Stimulated activated CD8-positive, alpha-beta memory T cell treated with anti-CD3 and anti-CD28 coated beads, Interleukin-15, amount 100 ng/mL, for 48 hours (primary cell): ENCODE data around the gene PRR5L.

Source experiments
- DNase-seq, 2 donors: peaks; one replicate each; pipeline ENCODE4 v3.0.0-alpha.2; 2020; ENCODE audit warnings: low read depth in 2 of 2

Gene PRR5L

DNA sequence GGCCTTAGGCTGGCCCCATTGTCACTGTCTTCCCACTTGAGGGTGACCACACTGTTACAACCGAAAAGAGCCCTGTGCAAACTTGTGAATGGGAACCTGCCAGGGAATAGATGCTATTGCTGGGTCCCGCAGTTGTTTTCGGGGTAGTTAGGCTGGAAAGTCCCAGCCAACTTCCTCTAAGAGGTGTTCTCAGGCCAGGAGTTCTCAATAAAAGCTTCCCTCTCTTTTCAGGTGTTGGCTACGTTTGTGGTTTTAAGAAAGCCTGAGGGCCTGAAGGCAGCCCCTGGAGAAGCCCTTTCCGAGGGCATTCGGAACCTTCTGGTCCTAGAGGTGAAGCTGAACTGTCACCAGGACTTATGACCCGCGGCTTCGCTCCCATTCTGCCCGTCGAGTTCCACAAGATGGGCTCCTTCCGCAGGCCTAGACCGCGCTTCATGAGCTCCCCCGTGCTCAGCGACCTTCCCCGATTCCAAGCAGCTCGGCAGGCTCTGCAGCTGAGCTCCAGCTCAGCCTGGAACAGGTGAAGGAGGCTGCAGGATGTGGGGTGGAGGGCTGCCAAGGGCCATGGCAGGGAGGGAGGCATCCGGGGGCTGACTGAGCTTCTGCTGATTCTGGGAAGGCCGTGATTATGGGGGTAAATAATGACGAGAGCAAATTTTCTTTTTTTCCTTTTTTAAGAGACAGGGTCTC is 104.8 kb downstream of the PRR5L start:
- no peak for DNase-seq

DNA sequence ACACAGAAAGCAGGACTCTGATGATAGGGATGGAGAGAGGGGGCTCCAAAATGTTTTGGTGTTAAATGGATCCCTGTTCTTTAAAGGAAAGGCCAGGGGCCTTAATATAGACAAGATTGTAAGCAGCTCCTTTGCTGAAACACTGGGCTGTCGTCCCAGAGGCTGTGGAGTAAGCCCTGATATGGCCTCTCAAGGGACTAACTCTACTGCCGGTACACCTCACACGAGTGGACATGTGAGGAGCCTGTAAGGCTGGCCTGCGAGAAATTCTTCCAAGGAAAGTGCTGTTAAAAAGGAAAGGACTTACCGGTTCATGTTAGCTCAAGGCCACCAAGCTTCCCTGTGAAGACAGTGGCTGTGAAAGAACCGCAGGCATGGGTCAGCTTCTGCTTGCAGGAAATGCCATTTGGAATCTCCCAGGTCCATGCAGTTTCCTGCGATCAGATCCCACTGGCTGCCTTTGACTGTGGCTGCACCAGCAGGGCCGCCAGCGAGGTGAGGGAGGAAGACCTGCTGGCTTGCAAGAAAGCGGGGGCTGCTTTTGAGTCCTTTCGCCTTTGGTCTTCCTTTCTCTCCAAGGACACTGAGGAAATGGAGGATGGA is 106.6 kb downstream of the PRR5L start:
- DNase-seq, result no peak

DNA sequence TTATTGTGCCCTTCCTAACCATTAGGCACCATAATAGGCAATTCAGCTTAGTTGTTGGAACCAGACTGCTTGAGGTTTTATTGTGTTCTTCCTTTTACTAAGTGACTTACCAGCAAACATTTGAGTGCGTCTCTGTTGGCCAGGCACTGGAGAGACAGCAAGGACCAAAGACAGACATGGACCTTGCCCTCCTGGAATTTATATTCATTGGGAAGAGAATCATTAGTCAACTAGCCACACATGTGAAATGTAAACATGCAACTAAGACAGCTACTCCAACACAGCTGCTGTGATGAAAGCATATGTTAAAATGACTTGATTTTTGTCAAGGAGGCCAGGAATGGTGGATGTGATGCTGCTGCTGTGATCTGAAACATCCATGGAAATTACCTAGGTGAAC is 107.6 kb downstream of the PRR5L start:
- DNase-seq, result no peak

DNA sequence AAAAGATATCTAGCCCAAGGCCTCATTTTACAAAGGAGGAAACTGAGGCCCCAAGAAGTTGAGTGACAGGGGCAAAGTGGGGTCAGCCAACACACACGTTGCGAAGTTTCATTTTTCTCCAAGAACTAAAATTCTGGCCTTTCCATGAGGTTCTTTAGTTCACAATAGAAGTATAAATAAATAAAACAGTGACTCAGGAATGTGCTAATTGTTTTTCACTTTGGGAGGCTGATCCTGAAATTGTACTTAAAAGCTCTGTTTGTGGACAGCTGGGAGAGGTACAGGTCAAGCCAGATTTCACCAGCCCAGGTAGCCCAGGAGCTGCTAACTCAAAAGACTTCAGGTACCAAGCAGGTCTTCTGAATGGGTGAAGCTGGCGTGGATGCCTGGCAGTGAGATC is 108.7 kb downstream of the PRR5L start:
- DNase-seq, result no peak

DNA sequence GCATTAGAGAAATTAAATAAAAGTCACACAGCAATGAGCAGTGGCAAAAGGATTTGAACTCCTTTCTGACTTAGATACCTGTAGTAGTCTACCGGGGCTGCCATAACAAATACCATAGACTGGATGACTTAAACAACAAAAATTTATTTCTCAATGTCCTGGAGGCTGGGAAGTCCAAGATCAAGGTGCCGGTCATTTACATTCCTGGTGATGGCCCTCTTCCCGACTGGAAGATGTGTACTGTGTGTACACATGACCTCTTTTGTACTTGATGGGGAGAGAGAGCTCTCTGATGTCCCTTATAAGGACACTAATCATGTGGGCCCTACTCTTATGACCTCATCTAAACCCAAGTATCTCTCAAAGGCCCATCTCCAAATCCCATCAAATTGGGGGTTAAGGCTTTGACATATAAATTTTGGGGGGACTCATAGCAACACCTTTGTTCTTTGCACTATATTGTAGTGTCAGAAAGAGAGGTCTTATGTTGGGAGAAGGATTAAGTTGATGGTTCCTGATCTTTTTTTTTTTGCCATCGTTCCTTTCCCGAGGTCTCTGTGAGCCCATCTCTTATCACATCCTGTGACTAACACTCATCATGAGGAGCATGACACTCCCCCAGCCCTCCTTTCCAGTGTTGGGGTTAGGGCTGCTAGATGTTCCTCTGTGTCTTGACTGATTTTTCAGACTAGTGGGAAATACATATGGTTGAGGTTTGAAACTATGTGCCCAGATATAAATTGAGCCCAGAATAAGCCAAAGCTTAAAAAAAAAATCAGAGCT is 109.7 kb downstream of the PRR5L start:
- DNase-seq, result no peak

DNA sequence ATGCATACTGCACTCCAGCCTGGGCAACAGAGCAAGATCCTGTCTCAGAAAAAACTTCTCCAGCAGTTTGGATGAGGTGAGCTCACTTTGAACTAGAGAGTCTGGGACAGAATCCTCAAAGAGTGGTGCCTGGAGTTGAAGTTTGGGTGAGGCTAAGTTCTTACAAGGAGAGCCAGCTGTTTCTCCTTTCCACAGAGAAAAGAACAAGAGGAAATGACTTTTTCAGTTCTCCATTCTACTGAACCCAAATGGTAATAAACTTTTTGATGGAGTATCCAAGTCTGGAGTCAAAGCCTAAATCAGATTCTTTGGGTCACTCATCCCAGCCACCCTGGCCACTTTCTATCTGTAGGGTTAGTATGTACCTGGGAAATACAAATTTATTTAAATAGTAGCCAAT is 111.3 kb downstream of the PRR5L start:
- no peak for DNase-seq

DNA sequence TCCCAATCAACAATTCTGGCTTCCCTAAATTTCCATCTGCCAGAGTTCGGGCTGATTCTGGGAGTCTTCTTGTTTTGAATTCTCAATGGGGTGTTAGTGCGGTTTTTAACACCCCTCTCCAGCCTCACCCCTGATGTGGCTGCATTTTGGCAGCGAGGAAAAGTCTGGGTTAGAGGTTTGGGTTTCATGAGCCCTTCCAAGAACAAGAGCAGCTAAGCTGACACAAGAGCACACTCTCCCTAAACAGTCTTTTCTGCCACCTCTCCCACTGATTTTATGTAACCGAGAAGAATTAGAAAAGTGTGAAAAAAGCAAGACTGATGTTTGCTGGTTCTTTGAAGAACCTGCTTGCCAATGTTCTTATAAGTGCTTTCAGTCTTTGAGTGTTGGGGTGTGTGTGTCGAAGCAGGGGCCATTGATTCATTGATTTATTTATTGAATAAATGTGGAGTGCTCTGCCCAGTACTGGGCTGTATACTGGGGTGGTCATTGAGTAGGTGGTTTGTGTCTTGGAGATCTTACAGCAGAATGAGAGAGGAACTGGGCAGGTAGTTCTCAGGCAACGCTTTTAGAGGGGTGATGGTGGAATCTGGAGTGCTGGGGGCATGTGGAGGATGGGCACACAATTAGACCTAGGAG is 112.5 kb downstream of the PRR5L start:
- no peak for DNase-seq

DNA sequence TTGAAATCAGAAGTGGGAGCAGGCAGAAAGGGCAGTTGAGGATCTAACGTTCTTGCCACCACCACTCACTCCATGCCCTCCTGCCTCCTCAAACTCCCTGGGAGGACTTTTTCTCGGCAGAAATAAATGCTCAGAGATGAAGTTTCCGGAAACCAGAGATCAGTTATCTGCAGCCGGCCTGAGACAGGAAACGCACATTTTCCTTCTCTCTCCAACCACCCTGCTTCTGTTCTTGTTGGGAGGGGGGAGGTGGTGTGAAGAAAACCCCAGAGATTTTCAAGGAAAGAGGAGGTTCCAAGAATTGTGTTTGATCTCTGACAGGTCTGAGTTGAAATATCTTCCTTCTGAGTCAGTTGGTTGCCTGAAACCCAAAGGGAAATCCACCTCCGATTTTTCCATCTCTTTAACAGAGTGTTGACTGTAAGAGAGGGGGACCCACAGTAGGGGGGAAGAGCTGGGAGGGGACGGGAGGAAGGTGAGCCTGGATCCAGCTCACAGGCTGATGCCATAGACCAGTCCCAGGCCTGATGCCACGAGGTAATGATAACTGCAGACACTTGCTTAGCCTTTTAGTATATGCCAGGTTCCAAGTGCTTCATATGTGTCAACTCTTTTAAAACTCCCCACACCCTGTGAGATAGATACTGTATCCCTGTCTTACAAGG is 113.2 kb downstream of the PRR5L start:
- DNase-seq, result no peak

DNA sequence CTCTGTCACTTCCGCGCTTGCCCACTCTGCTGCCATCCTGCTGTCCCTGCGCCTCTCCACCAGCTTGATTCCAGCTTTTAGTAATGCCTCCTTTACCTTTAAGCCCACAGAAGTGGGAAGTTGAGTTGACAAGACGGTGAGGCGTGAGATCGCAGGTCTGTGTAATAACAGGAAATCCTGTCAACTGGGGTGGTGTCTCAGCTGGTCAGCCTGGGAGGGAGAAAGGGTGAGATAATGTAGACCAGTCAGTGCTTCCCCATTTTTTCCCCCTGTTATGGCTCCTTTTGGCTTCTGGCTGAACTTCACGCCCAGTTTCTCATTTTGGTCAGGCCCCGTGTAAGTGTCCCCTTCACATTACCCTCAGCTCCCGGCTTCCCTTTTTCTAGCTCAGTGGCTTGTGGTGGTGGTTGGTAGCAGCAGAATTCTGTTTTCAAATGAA is 115.1 kb downstream of the PRR5L start:
- DNase-seq, result no peak

DNA sequence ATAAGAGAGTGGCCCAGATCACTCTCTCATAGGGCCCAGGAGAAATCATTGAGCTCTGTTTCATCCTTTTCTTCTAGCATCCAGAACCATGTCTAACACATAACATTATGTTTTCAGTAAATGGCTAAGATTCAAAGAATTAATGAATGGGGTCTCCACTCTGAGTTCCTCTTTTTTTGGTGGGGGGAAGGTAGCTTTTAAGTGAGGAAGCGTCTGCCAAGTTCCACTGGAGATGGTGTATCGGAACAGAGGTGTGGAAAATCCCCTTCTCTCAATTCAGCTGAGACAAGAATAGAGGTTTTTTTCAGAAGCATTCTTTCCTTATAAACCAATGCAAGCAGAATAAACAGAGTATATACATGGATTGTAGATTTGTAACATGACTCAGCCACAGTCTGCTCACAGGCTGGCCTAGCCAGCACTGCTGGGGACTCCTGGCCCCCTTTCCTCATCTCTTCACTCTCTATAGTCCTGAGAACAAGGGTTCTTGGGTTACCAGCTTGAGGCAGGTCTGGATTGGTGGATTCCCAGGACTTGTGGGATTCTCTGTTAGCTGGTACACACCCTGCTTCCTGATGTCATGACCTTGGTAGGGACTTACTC is 116.8 kb downstream of the PRR5L start:
- no peak for DNase-seq

DNA sequence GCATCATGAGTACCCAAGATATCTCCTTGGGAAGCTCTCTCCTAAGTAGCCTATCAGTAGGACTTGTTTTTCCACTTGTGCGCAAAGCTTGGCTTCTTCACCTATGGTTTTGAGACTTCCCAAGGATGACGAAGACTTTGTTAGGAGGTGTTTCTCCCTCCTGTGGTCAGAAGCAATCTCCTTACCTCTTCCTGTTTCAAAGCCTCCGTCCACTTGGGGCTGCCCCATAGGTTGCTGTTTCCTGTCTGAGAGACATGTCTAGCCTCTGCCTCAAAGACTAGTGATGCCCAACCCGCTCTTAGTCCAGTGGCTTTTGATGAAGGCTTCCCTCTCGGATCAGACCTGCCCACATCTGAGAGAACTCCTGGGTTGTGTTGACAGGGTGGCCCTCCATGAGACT is 121.1 kb downstream of the PRR5L start:
- DNase-seq, result no peak

DNA sequence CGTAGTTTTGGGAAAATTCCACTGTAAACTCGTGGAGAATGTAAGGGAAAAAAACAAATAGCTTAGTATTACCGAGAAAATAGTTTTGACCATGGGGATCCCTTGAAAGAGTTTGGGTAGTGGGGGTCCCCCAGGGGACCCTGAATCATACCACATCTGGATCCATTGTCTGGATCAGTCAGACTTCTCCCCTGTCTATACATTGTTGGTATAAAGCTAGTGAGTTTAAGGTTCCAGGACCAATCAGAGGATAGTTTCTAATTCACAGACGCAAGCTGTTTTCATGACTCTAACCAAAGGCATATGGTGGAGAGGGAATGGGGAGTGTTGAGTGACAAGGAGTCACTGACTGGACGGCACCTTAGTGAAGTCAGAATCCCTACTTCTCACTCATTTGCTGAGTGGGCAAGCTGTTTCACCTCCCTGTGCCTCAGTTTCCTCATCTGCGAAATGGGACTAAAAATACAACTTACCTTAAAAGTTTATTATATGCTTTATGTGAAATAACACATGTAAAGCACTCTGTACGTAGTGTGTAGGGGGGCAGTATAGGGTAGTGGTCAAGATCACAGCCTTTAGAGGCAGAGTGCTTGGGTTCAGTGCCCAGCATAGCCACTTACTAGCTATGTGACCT is 123.8 kb downstream of the PRR5L start:
- no peak for DNase-seq

DNA sequence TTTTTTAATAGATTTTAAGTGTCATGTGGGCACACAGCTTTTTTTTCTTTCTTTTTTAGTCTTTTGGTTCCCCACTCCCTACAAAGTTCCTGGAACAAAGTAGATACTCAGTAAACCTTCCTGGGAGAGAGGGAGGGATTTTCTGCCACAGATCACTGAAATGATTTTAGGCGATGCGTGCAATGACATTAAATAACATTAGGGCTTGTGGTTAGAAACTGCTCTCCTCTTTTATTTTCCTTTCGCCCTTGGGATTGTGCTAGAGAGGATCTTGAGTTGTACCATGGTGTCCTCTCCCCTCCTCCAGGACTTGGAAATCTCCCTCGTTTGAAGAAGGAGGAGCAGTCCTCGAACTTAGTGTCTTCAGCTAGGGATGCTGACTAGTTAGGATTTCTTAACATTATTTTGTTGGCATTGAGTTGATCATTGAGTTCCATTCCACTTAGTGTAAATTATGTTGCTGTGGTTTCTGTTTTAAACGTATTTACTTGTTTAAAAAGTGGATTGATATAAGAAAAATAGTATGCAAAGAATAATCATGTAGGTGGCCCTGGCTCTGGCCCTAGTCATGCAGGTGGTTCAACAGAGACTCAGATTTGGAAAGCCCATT is 125.6 kb downstream of the PRR5L start:
- DNase-seq, result no peak

DNA sequence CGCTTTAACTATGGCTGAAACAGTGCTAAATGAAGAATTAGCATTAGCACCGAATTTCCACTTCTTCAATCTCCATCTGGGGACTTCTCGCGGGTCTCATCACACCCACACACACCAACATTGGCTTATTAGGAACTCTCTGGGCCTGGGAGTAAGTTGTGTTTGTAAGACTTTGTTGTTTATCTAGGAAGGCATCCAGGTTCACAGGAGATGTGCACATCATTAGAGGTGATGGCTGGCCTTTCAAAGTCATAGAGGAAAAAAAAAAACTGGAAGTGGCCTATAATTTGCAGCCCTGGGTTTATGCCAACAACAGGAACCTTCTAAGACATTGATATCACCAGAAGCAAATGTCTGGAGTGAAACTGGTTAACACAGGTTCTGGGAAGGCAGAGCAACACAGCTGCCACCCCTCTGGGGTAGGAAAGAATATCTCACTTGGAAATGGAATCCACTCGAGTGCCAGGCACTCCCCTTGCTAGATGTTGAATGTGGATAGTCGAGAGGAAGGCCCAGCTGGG is 129.5 kb downstream of the PRR5L start:
- DNase-seq, result no peak

DNA sequence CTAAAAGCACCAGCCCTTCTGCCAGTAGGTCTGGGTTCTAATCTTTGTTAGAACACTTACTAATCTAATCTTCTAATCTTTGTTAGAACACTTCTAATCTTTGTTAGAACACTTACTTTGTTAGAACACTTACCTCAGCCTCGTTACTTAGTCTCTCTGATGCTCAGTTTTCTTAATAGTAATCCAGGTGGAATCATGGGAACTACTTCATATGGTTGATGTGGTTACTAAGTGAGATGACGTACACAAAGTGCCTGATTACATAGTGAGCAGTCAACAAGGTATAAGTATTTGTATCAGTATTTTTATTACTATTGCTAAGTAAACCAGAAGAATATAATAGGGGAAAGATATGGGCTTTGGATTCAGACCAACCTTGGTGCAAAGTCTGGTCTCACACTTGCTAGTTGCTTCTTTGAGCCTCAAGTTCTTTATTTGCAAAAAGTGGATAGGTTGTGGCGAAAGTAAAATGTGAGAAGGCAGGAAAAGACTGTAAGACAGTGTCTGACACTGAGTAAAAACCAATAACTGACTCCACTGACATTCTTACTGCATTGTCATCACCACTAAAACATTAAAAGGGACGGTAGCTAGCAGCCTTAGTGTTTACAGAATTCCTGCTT is 130.2 kb downstream of the PRR5L start:
- DNase-seq, result no peak

DNA sequence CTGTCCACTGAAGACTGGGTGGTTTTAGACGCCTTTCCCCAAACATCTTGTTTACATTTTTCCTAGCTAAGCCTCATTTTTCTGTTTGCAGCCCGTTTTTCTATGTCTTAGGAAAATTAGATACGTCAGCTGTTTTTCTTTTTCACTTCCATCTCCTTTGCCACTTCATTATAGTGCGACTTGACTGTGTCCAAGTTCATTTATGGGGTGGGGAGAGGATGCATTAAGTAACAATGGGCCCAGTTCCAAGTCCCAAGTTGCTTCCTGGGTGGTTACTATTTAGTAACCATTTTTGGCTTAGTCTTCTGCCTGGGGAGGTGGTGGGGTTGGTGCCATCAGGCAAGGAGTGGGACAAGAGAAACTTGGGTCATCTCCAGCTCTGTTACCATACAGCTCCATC is 131.0 kb downstream of the PRR5L start:
- DNase-seq, result no peak

DNA sequence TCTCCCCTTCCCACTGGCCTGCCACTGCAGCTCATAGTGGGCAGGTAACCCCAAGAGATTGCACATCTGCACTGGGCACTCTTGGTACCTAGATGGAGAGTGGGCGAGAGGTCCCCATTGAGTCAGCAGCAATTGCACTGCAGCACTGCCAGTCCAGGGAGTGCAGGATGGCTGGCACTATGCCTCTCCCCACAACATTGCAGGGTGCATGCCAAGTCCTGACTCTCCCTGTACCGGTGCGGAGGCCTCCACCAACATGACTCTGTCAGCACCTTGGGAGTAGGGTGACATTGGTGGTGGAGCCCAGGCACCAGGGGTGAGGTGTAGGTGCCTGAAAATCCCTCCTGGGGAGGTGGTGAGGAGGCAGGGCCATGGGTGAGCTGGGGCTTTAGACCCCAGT is 131.8 kb downstream of the PRR5L start:
- DNase-seq, result no peak

DNA sequence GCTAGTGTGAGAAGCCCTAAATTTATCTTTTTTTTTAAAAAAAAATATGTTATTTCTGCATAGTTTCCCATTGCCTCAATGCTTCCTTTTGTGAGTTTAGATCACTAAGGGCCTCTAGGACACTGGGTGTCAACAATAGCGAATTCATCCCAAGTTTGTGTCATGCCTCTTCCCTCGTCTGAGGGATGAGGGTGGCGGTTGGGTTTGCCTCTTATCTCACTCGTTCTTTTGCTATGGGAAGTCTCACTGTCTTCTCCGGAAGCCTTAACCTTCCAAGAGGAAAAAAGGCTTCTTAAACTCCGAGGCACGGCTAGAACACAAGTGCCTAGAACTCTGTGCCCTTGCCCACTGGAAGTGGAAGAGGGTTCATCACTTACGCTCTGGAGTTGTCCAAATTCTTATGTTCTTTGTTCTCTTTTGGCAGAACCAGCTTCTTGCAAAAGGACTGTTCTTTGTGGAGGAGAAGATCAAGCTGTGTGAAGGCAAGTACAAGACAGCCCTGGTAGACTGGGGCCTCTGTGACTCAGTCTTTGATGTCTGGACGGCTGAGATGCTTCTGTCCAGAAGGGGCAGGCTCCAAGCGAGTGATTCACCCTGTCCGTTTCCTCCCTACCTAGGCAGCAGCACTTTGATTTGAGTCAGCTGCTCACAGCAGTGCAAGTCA is 135.5 kb downstream of the PRR5L start:
- DNase-seq, result peak; percentile 37 to 59

DNA sequence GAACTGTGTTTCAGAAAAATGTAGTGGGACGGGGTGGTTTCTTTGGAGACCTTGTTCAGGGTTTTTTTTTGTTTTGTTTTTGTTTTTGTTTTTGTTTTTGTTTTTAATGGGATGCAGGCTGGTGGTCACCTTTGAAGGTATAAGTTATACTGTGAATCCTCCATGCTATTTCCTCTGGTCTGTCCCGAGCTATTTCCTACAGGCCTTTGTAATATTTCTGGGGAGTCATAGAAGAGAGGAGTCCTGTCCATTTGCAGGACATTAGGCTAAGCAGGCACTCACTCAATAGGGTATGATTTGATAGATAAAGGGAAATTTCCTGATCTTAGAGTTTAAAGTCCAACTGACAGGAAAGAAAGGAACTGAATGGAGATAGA is 136.0 kb downstream of the PRR5L start:
- DNase-seq, result no peak

DNA sequence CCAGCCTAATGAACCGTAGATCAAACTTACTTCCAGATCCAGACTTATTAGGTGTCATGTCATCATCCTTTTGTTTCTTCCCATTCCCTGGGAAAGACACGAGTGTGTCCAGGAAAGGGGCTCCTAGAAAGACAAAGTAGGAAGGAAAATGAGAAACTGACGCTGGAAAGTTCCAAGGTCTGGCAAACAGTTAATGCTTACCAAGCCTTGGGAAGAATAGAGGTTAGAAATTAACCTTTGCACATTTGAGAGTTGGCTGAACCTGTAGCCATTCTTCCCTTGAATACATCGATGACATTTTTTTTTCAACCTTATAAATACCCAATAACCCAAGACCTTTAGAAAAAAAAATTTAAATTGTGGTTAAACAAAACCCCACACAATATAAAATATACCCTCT is 136.7 kb downstream of the PRR5L start:
- no peak for DNase-seq
